HEK293T (cell line): ENCODE results near the gene LTB4R.

Source experiments
- CTCF ChIA-PET: fragments of 350-600 bp; formaldehyde crosslinking; extraction: SDS; loops from one replicate; lab custom pipeline; 2021; ENCODE audit warnings: antibody characterized with exemption, inconsistent platforms; lab: Yijun Ruan, JAX
- POLR2A ChIA-PET: fragments of 350-600 bp; formaldehyde crosslinking; extraction: SDS; loops from one replicate; lab custom pipeline; 2020; ENCODE audit warnings: antibody characterized with exemption, inconsistent platforms; lab: Yijun Ruan, JAX
- DNase-seq: peaks from one replicate; pipeline ENCODE4 v3.0.0; 2012; ENCODE audit warnings: mixed read lengths; ENCODE audit errors: extremely low spot score
- ARNT ChIP-seq: fragments of 450-650 bp; IDR thresholded peaks from 2 replicates; pipeline ENCODE4 v1.6.1; 2017; ENCODE audit warnings: mild to moderate bottlenecking
- BHLHE40 ChIP-seq: fragments of 450-650 bp; IDR thresholded peaks from 2 replicates; pipeline ENCODE4 v1.6.1; 2016; ENCODE audit warnings: mild to moderate bottlenecking, moderate library complexity, borderline replicate concordance
- CTBP1 ChIP-seq: fragments of 450-650 bp; IDR thresholded peaks from 2 replicates; pipeline ENCODE4 v1.6.1; 2016; ENCODE audit warnings: borderline replicate concordance
- ELF4 ChIP-seq: fragments of 450-650 bp; IDR thresholded peaks from 2 replicates; pipeline ENCODE4 v1.6.1; 2017; ENCODE audit warnings: antibody characterized with exemption
- FOXA1 ChIP-seq: fragments of 450-650 bp; IDR thresholded peaks from 2 replicates; pipeline ENCODE4 v1.6.1; 2016; ENCODE audit warnings: mild to moderate bottlenecking
- FOXK2 ChIP-seq: fragments of 450-650 bp; IDR thresholded peaks from 2 replicates; pipeline ENCODE4 v1.6.1; 2016; ENCODE audit warnings: mild to moderate bottlenecking
- FOXM1 ChIP-seq: fragments of 450-650 bp; IDR thresholded peaks from 2 replicates; pipeline ENCODE4 v1.6.1; 2017; ENCODE audit warnings: mild to moderate bottlenecking, borderline replicate concordance
- HDGF ChIP-seq: fragments of 450-650 bp; IDR thresholded peaks from 2 replicates; pipeline ENCODE4 v1.6.1; 2017; ENCODE audit warnings: antibody characterized with exemption, borderline replicate concordance
- L3MBTL2 ChIP-seq: fragments of 450-650 bp; conservative IDR thresholded peaks from 2 replicates; pipeline ENCODE4 v1.6.1; 2016; ENCODE audit warnings: mild to moderate bottlenecking
- LEF1 ChIP-seq: fragments of 450-650 bp; IDR thresholded peaks from 2 replicates; pipeline ENCODE4 v1.6.1; 2017; ENCODE audit warnings: mild to moderate bottlenecking, borderline replicate concordance
- NFRKB ChIP-seq: fragments of 450-650 bp; IDR thresholded peaks from 2 replicates; pipeline ENCODE4 v1.6.1; 2016; ENCODE audit warnings: mild to moderate bottlenecking, moderate library complexity
- PKNOX1 ChIP-seq: fragments of 450-650 bp; IDR thresholded peaks from 2 replicates; pipeline ENCODE4 v1.6.1; 2016
- SP1 ChIP-seq: fragments of 450-650 bp; IDR thresholded peaks from 2 replicates; pipeline ENCODE4 v1.6.1; 2017
- SUZ12 ChIP-seq: fragments of 450-650 bp; IDR thresholded peaks from 2 replicates; pipeline ENCODE4 v1.6.1; 2016; ENCODE audit warnings: mild to moderate bottlenecking
- TARDBP ChIP-seq: fragments of 450-650 bp; IDR thresholded peaks from 2 replicates; pipeline ENCODE4 v1.6.1; 2016
- ZNF384 ChIP-seq: fragments of 450-650 bp; IDR thresholded peaks from 2 replicates; pipeline ENCODE4 v1.6.1; 2016

The LTB4R gene

GRCh38 chr14:24313913-24314312 is 2.6 kb downstream of the LTB4R start:
- ChIA-PET CTCF (interaction anchor here (0.6 kb wide), 1 partner anchor 17 kb away, joined by 3 read pairs; no protein-coding TSS in a partner anchor), POLR2A (interaction anchor here (0.7 to 1.3 kb wide), 3 partner anchors 16 to 118 kb away, joined by 3 read pairs; partner anchors contain the start of gene TINF2)
- DNase-seq: no peak
- TF ChIP-seq SP1 (no peak), SUZ12 (no peak), TARDBP (no peak), L3MBTL2 (no peak), HDGF (no peak), FOXA1 (no peak), BHLHE40 (no peak), PKNOX1 (no peak), ELF4 (no peak), NFRKB (no peak), ARNT (no peak), ZNF384 (no peak)

GRCh38 chr14:24314377-24315193 is 3.3 kb downstream of the LTB4R start:
- no peak for DNase-seq
- TF ChIP-seq SP1 (no peak), L3MBTL2 (no peak)
- ChIA-PET CTCF (interaction anchor here (0.6 kb wide), 1 partner anchor 18 kb away, joined by 3 read pairs; no protein-coding TSS in a partner anchor), POLR2A (interaction anchor here (0.8 to 1.3 kb wide), 2 partner anchors 17 to 72 kb away, joined by 3 read pairs; partner anchors contain the start of gene TINF2)

GRCh38 chr14:24315243-24315806 is 4.0 kb downstream of the LTB4R start:
- CTCF ChIA-PET: no interaction called here
- TF ChIP-seq ARNT (no peak), ZNF384 (no peak), SUZ12 (no peak), BHLHE40 (no peak), FOXA1 (no peak), PKNOX1 (no peak), CTBP1 (no peak), SP1 (no peak), ELF4 (no peak), HDGF (no peak), L3MBTL2 (no peak)
- POLR2A ChIA-PET: no interaction called here
- DNase-seq: no peak

GRCh38 chr14:24315807-24316596 is 4.7 kb downstream of the LTB4R start:
- DNase-seq: no peak
- POLR2A ChIA-PET: no interaction called here
- no peak for TF ChIP-seq L3MBTL2
- no peak for TF ChIP-seq LEF1
- no peak for TF ChIP-seq PKNOX1
- no peak for TF ChIP-seq ZNF384
- no peak for TF ChIP-seq ELF4
- no peak for TF ChIP-seq SP1
- no peak for TF ChIP-seq TARDBP
- TF ChIP-seq ARNT: no peak
- TF ChIP-seq HDGF: no peak
- no peak for TF ChIP-seq SUZ12
- no peak for TF ChIP-seq FOXK2
- no peak for TF ChIP-seq CTBP1
- TF ChIP-seq FOXA1: no peak
- TF ChIP-seq FOXM1: no peak
- TF ChIP-seq NFRKB: no peak
- no peak for TF ChIP-seq BHLHE40
- CTCF ChIA-PET: interaction anchor here (2.9 kb wide), 1 partner anchor 8 kb away, joined by 14 read pairs; the partner anchor contains the start of gene CIDEB

GRCh38 chr14:24316597-24316950 is 5.3 kb downstream of the LTB4R start:
- POLR2A ChIA-PET: no interaction called here
- CTCF ChIA-PET: interaction anchor here (2.9 kb wide), 1 partner anchor 9 kb away, joined by 14 read pairs; the partner anchor contains the start of gene CIDEB
- DNase-seq: no peak
- TF ChIP-seq BHLHE40 (no peak), HDGF (no peak), TARDBP (no peak), CTBP1 (no peak), NFRKB (no peak), FOXK2 (no peak), ZNF384 (no peak), PKNOX1 (no peak), L3MBTL2 (no peak), FOXM1 (no peak), FOXA1 (no peak)
